ENCODE results near the gene UNC5C.

DNA sequence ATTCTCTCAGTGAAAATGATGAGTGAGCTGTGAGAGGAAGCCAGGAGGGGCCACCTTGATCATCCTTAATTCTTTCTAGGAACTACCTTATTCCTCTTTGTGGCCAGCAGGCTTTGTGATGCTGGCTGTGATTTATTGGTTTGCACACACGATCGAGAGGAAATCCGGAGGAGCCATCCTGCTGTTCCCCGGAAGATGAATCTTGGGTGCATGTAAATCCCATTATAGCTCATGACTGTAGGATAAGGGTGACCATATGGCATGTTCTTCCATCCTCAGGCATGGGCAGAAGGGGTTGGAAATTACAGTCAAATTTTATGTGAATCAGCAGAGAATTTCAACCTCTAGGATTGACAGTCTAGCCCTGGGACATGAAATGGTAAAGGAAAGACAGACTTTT is 254.5 kb downstream of the UNC5C start:
- TF ChIP-seq, protein P1, sequence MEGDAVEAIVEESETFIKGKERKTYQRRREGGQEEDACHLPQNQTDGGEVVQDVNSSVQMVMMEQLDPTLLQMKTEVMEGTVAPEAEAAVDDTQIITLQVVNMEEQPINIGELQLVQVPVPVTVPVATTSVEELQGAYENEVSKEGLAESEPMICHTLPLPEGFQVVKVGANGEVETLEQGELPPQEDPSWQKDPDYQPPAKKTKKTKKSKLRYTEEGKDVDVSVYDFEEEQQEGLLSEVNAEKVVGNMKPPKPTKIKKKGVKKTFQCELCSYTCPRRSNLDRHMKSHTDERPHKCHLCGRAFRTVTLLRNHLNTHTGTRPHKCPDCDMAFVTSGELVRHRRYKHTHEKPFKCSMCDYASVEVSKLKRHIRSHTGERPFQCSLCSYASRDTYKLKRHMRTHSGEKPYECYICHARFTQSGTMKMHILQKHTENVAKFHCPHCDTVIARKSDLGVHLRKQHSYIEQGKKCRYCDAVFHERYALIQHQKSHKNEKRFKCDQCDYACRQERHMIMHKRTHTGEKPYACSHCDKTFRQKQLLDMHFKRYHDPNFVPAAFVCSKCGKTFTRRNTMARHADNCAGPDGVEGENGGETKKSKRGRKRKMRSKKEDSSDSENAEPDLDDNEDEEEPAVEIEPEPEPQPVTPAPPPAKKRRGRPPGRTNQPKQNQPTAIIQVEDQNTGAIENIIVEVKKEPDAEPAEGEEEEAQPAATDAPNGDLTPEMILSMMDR (conservative IDR thresholded peaks at IDR 0.05; ENCODE audit: low read depth, low read length): no peak
- TF ChIP-seq POLR2A (IDR thresholded peaks at IDR 0.05; ENCODE audit: low read depth, low read length): no peak
- TF ChIP-seq BHLHE40 (IDR thresholded peaks at IDR 0.05; ENCODE audit: low read depth, low read length): no peak
- no peak for TF ChIP-seq MAZ (IDR thresholded peaks at IDR 0.05; ENCODE audit: borderline replicate concordance, low read depth, low read length)
- TF ChIP-seq RAD21 (IDR thresholded peaks at IDR 0.05; ENCODE audit: low read length): no peak
- TF ChIP-seq CEBPB (IDR thresholded peaks at IDR 0.05; ENCODE audit: low read depth, low read length): no peak
- TF ChIP-seq MXI1 (IDR thresholded peaks at IDR 0.05; ENCODE audit: borderline replicate concordance, low read depth, low read length): no peak
